ENCODE results near the gene MYOD1. TPM values are rescaled to one million over a fixed set of nuclear protein-coding genes. Genes with fewer than 3 reads are reported as not detected.

The MYOD1 gene
- total RNA-seq, 1 donor from 2014 or later = not detected

- peaks cover 37% of the 10 kb centered on the region for H3K27me3 Mint-ChIP-seq (ENCODE audit: low read depth)
- peaks cover 2% of the 10 kb centered on the region for H3K4me1 Mint-ChIP-seq
- no peak for DNase-seq (ENCODE audit: low spot score in 2 of 2, unreplicated experiment in 2 of 2)
- TF ChIP-seq CTCF (IDR thresholded peaks at IDR 0.05; ENCODE audit: unreplicated experiment) = no peak
- no peaks in the 10 kb centered on the region for H3K36me3 Mint-ChIP-seq
- H3K4me3 Mint-ChIP-seq = no peak overlapping the region
- no peak overlapping the region for H3K27ac Mint-ChIP-seq
- H3K9me3 Mint-ChIP-seq = no peaks in the 10 kb centered on the region
Measured at GRCh38 chr11:17718015-17718414, 1.4 kb upstream of the MYOD1 start.

- no peak for TF ChIP-seq CTCF (IDR thresholded peaks at IDR 0.05; ENCODE audit: unreplicated experiment)
- H3K4me3 Mint-ChIP-seq = no peak overlapping the region
- peak in 1 of 2 experiments; percentile 31 for DNase-seq (ENCODE audit: low spot score in 2 of 2, unreplicated experiment in 2 of 2)
Measured at GRCh38 chr11:17718510-17718962, 835 bp upstream of the MYOD1 start.

GRCh38 chr11:17719938-17720795 is 796 bp downstream of the MYOD1 start:
- Mint-ChIP-seq H3K36me3 (no peaks in the 10 kb centered on the region), H3K9me3 (no peaks in the 10 kb centered on the region), H3K4me3 (no peak overlapping the region), H3K4me1 (peaks cover 2% of the 10 kb centered on the region), H3K27ac (no peak overlapping the region), H3K27me3 (ENCODE audit: low read depth) (peaks cover 59% of the 10 kb centered on the region)
- no peak for TF ChIP-seq CTCF (IDR thresholded peaks at IDR 0.05; ENCODE audit: unreplicated experiment)
- DNase-seq (ENCODE audit: low spot score in 2 of 2, unreplicated experiment in 2 of 2) = peak in 1 of 2 experiments; percentile 41

More at GRCh38 chr11:17718510-17718962, 835 bp upstream of the MYOD1 start:
- Mint-ChIP-seq H3K27me3 (ENCODE audit: low read depth) (peaks cover 43% of the 10 kb centered on the region), H3K4me1 (peaks cover 2% of the 10 kb centered on the region), H3K9me3 (no peaks in the 10 kb centered on the region), H3K27ac (no peak overlapping the region), H3K36me3 (no peaks in the 10 kb centered on the region)

GRCh38 chr11:17720796-17721171 is 1.4 kb downstream of the MYOD1 start:
- H3K9me3 Mint-ChIP-seq = no peaks in the 10 kb centered on the region
- peaks cover 2% of the 10 kb centered on the region for H3K4me1 Mint-ChIP-seq
- peaks cover 64% of the 10 kb centered on the region for H3K27me3 Mint-ChIP-seq (ENCODE audit: low read depth)
- no peak overlapping the region for H3K4me3 Mint-ChIP-seq
- peak in 1 of 2 experiments; percentile 39 for DNase-seq (ENCODE audit: low spot score in 2 of 2, unreplicated experiment in 2 of 2)
- H3K27ac Mint-ChIP-seq = no peak overlapping the region
- TF ChIP-seq CTCF (IDR thresholded peaks at IDR 0.05; ENCODE audit: unreplicated experiment) = no peak
- no peaks in the 10 kb centered on the region for H3K36me3 Mint-ChIP-seq

GRCh38 chr11:17721242-17721999 is 2.0 kb downstream of the MYOD1 start:
- no peaks in the 10 kb centered on the region for H3K36me3 Mint-ChIP-seq
- DNase-seq (ENCODE audit: low spot score in 2 of 2, unreplicated experiment in 2 of 2) = peak in 1 of 2 experiments; percentile 36
- H3K27ac Mint-ChIP-seq = no peak overlapping the region
- no peak for TF ChIP-seq CTCF (IDR thresholded peaks at IDR 0.05; ENCODE audit: unreplicated experiment)
- no peak overlapping the region for H3K4me3 Mint-ChIP-seq
- peaks cover 2% of the 10 kb centered on the region for H3K4me1 Mint-ChIP-seq
- H3K9me3 Mint-ChIP-seq = no peaks in the 10 kb centered on the region
- H3K27me3 Mint-ChIP-seq (ENCODE audit: low read depth) = peaks cover 69% of the 10 kb centered on the region
